Neuron (in vitro differentiated cells): Measurements from ENCODE around the gene PSMB7.

Experiments
- H2AFZ ChIP-seq: one replicate; pipeline ENCODE4 v1.6.1; 2013; ENCODE audit warnings: low read depth, mild to moderate bottlenecking, inconsistent platforms, low read length, moderate library complexity
- H3K27me3 ChIP-seq: one replicate; pipeline ENCODE4 v1.6.1; 2013; ENCODE audit warnings: low read length; ENCODE audit not compliant: insufficient read depth
- H3K36me3 ChIP-seq: one replicate; pipeline ENCODE4 v1.6.1; 2013; ENCODE audit warnings: low read length; ENCODE audit not compliant: insufficient read depth
- H3K4me1 ChIP-seq: one replicate; pipeline ENCODE4 v1.6.1; 2013; ENCODE audit warnings: low read length; ENCODE audit not compliant: insufficient read depth
- H3K4me3 ChIP-seq: 2 replicates; pipeline ENCODE4 v1.5.1; 2013; ENCODE audit warnings: mild to moderate bottlenecking, low read length, moderate library complexity
- H3K9me3 ChIP-seq: one replicate; pipeline ENCODE4 v1.6.1; 2013; ENCODE audit warnings: low read length

The PSMB7 gene

GRCh38 chr9:124415852-124416484, 726 bp upstream of the PSMB7 start:
- H2AFZ ChIP-seq, result no peak overlapping the region
- H3K4me3 ChIP-seq, result peak overlapping the region; percentile 83
- peaks cover 13% of the 10 kb centered on the region for H3K4me1 ChIP-seq
- peaks cover 31% of the 10 kb centered on the region for H3K36me3 ChIP-seq
- no peaks in the 10 kb centered on the region for H3K27me3 ChIP-seq
- no peaks in the 10 kb centered on the region for H3K9me3 ChIP-seq

GRCh38 chr9:124414612-124415011, 630 bp downstream of the PSMB7 start:
- Histone ChIP-seq H3K36me3 (peaks cover 41% of the 10 kb centered on the region), H3K4me3 (peak overlapping the region; percentile 83), H3K27me3 (no peaks in the 10 kb centered on the region), H3K4me1 (peaks cover 13% of the 10 kb centered on the region), H2AFZ (peak overlapping the region; percentile 44), H3K9me3 (no peaks in the 10 kb centered on the region)

- Histone ChIP-seq H3K9me3 (no peaks in the 10 kb centered on the region), H3K4me3 (no peak overlapping the region), H3K27me3 (no peaks in the 10 kb centered on the region), H3K4me1 (peaks cover 13% of the 10 kb centered on the region), H3K36me3 (peaks cover 63% of the 10 kb centered on the region), H2AFZ (no peak overlapping the region)
These were observed 3.0 kb downstream of the PSMB7 start for GRCh38 chr9:124412228-124412575.

- Histone ChIP-seq H3K9me3 (no peaks in the 10 kb centered on the region), H3K4me3 (no peak overlapping the region), H3K27me3 (no peaks in the 10 kb centered on the region), H3K36me3 (peaks cover 68% of the 10 kb centered on the region), H3K4me1 (peaks cover 13% of the 10 kb centered on the region), H2AFZ (no peak overlapping the region)
These were observed 3.6 kb downstream of the PSMB7 start for GRCh38 chr9:124411514-124412227.

GRCh38 chr9:124410321-124410913, 4.8 kb downstream of the PSMB7 start:
- Histone ChIP-seq H3K27me3 (no peaks in the 10 kb centered on the region), H3K4me3 (no peak overlapping the region), H3K9me3 (no peaks in the 10 kb centered on the region), H3K36me3 (peaks cover 81% of the 10 kb centered on the region), H3K4me1 (peaks cover 12% of the 10 kb centered on the region), H2AFZ (no peak overlapping the region)

GRCh38 chr9:124409410-124409809, 5.8 kb downstream of the PSMB7 start:
- Histone ChIP-seq H3K4me1 (peaks cover 9% of the 10 kb centered on the region), H2AFZ (no peak overlapping the region), H3K27me3 (no peaks in the 10 kb centered on the region), H3K36me3 (peaks cover 88% of the 10 kb centered on the region), H3K9me3 (no peaks in the 10 kb centered on the region), H3K4me3 (no peak overlapping the region)

GRCh38 chr9:124403246-124403645, 12.0 kb downstream of the PSMB7 start:
- peaks cover 59% of the 10 kb centered on the region for H3K36me3 ChIP-seq
- H3K4me3 ChIP-seq, result no peak overlapping the region
- no peak overlapping the region for H2AFZ ChIP-seq
- peaks cover 23% of the 10 kb centered on the region for H3K4me1 ChIP-seq
- H3K27me3 ChIP-seq, result no peaks in the 10 kb centered on the region
- H3K9me3 ChIP-seq, result no peaks in the 10 kb centered on the region

- no peak overlapping the region for H2AFZ ChIP-seq
- H3K4me1 ChIP-seq, result peaks cover 30% of the 10 kb centered on the region
- no peak overlapping the region for H3K4me3 ChIP-seq
- H3K9me3 ChIP-seq, result no peaks in the 10 kb centered on the region
- peaks cover 31% of the 10 kb centered on the region for H3K36me3 ChIP-seq
- H3K27me3 ChIP-seq, result no peaks in the 10 kb centered on the region
These were observed 15.0 kb downstream of the PSMB7 start for GRCh38 chr9:124399968-124400940.

- Histone ChIP-seq H3K27me3 (no peaks in the 10 kb centered on the region), H3K4me1 (peaks cover 30% of the 10 kb centered on the region), H3K4me3 (no peak overlapping the region), H2AFZ (no peak overlapping the region), H3K9me3 (no peaks in the 10 kb centered on the region), H3K36me3 (peaks cover 29% of the 10 kb centered on the region)
These were observed 15.8 kb downstream of the PSMB7 start for GRCh38 chr9:124399323-124399967.

GRCh38 chr9:124398191-124398935, 16.9 kb downstream of the PSMB7 start:
- peaks cover 19% of the 10 kb centered on the region for H3K36me3 ChIP-seq
- peaks cover 39% of the 10 kb centered on the region for H3K4me1 ChIP-seq
- no peak overlapping the region for H3K4me3 ChIP-seq
- no peak overlapping the region for H2AFZ ChIP-seq
- no peaks in the 10 kb centered on the region for H3K9me3 ChIP-seq
- H3K27me3 ChIP-seq, result no peaks in the 10 kb centered on the region

- Histone ChIP-seq H3K4me1 (peaks cover 53% of the 10 kb centered on the region), H3K36me3 (peaks cover 4% of the 10 kb centered on the region), H2AFZ (no peak overlapping the region), H3K9me3 (no peaks in the 10 kb centered on the region), H3K4me3 (no peak overlapping the region), H3K27me3 (no peaks in the 10 kb centered on the region)
These were observed 19.4 kb downstream of the PSMB7 start for GRCh38 chr9:124395826-124396225.

- Histone ChIP-seq H3K36me3 (peaks cover 3% of the 10 kb centered on the region), H2AFZ (no peak overlapping the region), H3K9me3 (no peaks in the 10 kb centered on the region), H3K27me3 (no peaks in the 10 kb centered on the region), H3K4me1 (peaks cover 49% of the 10 kb centered on the region), H3K4me3 (no peak overlapping the region)
These were observed 20.6 kb downstream of the PSMB7 start for GRCh38 chr9:124394596-124394995.
